OCI-LY7 (cell line): Measurements from ENCODE around the gene ADGRG3. TPM values are rescaled to one million over a fixed set of nuclear protein-coding genes. Genes with fewer than 3 reads are reported as not detected.

Experiments
- BruUV-seq: library from RNA; stranded (reverse); fragments of 400-500 nt; replicated peaks from 2 replicates; lab custom pipeline; 2021; lab: Mats Ljungman, UMichigan
- CTCF ChIA-PET: fragments of 300-600 bp; sonication (Branson Sonifier 250); formaldehyde crosslinking; loops from one replicate; lab custom pipeline; 2022; ENCODE audit warnings: antibody characterized with exemption; ENCODE audit not compliant: unreplicated experiment; lab: Charles Lee
- POLR2A ChIA-PET: fragments of 300-600 bp; sonication (Branson Sonifier 250); formaldehyde crosslinking; loops from one replicate; lab custom pipeline; 2022; ENCODE audit warnings: antibody characterized with exemption; lab: Charles Lee
- DNase-seq: peaks from one replicate; pipeline ENCODE4 v3.0.0-alpha.2; 2015; ENCODE audit warnings: low spot score
- H2AFZ ChIP-seq: fragments of 200-600 bp; sonication (generic), shearing (Covaris generic); 2 replicates; pipeline ENCODE4 v1.6.1; 2014; ENCODE audit warnings: mild to moderate bottlenecking, antibody characterized with exemption, low read length, moderate library complexity
- H3K27ac ChIP-seq: fragments of 200-600 bp; sonication (generic); 2 replicates; pipeline ENCODE4 v1.5.1; 2014; ENCODE audit warnings: mixed run types, low read depth, mild to moderate bottlenecking, moderate library complexity, low read length, inconsistent platforms; ENCODE audit not compliant: poor library complexity, severe bottlenecking
- H3K36me3 ChIP-seq: fragments of 200-600 bp; sonication (generic); 2 replicates; pipeline ENCODE4 v1.6.1; 2014; ENCODE audit warnings: mild to moderate bottlenecking, antibody characterized with exemption, low read length, moderate library complexity, mixed read lengths; ENCODE audit not compliant: insufficient read depth
- H3K4me1 ChIP-seq: fragments of 200-600 bp; sonication (generic); 2 replicates; pipeline ENCODE4 v1.5.1; 2014; ENCODE audit warnings: mild to moderate bottlenecking, low read length; ENCODE audit not compliant: insufficient read depth, poor library complexity, severe bottlenecking
- H3K4me2 ChIP-seq: fragments of 200-600 bp; sonication (generic); 2 replicates; pipeline ENCODE4 v1.6.1; 2014; ENCODE audit warnings: mild to moderate bottlenecking, low read length
- H3K4me3 ChIP-seq: fragments of 200-600 bp; sonication (generic); 2 replicates; pipeline ENCODE4 v1.5.1; 2014; ENCODE audit warnings: mild to moderate bottlenecking, low read depth, low read length; ENCODE audit not compliant: poor library complexity, severe bottlenecking
- H3K79me2 ChIP-seq: fragments of 200-600 bp; sonication (generic); 2 replicates; pipeline ENCODE4 v1.6.1; 2016; ENCODE audit warnings: low read depth, mild to moderate bottlenecking, low read length, moderate library complexity, mixed read lengths; ENCODE audit not compliant: insufficient read depth
- H3K9me2 ChIP-seq: fragments of 200-600 bp; sonication (generic); 2 replicates; pipeline ENCODE4 v1.6.1; 2016; ENCODE audit warnings: mild to moderate bottlenecking, low read length, mixed read lengths; ENCODE audit not compliant: insufficient read depth
- H3K9me3 ChIP-seq: fragments of 200-600 bp; sonication (generic); 2 replicates; pipeline ENCODE4 v1.6.1; 2014; ENCODE audit warnings: mild to moderate bottlenecking, mixed run types, low read length, mixed read lengths
- H4K20me1 ChIP-seq: fragments of 200-600 bp; sonication (generic); 2 replicates; pipeline ENCODE4 v1.6.1; 2014; ENCODE audit warnings: mild to moderate bottlenecking, antibody characterized with exemption, low read length, moderate library complexity, mixed read lengths; ENCODE audit not compliant: insufficient read depth
- EZH2phosphoT487 ChIP-seq: fragments of 200-600 bp; sonication (generic); IDR thresholded peaks from 2 replicates; pipeline ENCODE4 v1.6.1; 2018; ENCODE audit warnings: low read depth, borderline replicate concordance, mild to moderate bottlenecking, mixed run types, antibody characterized with exemption, low read length, moderate library complexity, mixed read lengths
- intact Hi-C: fragments of 100-400 bp; cut with micrococcal nuclease; formaldehyde crosslinking; loops from one replicate; pipeline ENCODE4 v1.10.0; 2022; ENCODE audit not compliant: unreplicated experiment
- total RNA-seq, 2 experiments: library from RNA; depleted of rRNA in 1 of 2; stranded (reverse); fragments of >200 nt in 1 of 2; shearing (Covaris generic) in 1 of 2; gene quantifications; 2 replicates each; pipeline ENCODE4 v1.2.3, GENCODE V29; 2014 to 2022
- TF ChIP-seq, protein P1 (sequence below): fragments of 200-600 bp; sonication (generic); conservative IDR thresholded peaks from 2 replicates; pipeline ENCODE4 v1.5.1; 2014; ENCODE audit warnings: mild to moderate bottlenecking, antibody characterized with exemption, low read length, moderate library complexity, mixed read lengths

Gene ADGRG3
- total RNA-seq, 2 experiments from 2014 or later, result not detected

DNA sequence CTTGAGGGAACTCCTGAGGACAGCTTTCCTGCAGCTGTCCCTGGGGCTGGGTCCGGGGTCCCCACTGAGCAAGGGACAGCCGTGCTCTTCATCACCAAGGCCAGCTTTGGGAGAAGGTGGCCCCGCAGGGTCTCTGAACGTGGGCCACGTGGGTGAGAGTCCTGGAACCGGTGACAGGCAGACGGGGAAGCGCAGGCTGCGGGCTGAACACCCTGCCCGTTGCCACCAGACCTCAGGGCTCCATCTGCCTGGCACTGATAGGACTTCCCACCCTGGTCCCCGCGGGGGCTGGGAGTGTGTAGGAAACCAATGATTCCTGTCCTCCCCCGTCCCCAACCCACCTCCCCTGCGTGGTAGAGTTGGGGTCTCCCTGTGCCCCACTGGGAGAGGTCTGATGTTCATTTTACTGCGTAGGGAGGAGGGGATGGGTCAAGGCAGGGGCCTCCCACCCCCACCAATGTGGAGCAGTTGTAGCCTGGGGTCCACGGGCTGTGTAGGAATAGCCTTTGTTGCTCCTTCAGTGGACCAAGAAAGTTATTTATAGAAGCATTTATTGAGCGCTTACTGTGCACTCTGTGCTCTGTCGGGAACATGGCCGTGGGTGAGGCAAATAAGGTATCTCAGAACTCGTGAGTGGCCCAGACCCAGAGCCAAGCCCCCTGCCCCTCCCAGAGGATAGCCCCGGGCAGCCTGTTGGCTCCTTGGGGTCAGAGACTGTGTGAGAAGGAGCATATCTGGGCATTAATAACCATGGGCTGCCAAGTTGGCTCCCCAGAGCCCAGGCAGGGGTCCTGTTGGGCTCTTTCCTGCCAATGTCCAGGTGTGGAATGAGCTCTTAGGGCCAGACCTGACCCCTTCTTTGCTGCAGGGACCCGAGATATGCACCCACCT lies 38.3 kb upstream of the ADGRG3 start:
- Histone ChIP-seq H3K4me2 (no peak overlapping the region), H2AFZ (no peak overlapping the region), H3K36me3 (no peaks in the 10 kb centered on the region), H3K4me1 (no peaks in the 10 kb centered on the region), H3K79me2 (no peaks in the 10 kb centered on the region), H3K9me3 (no peaks in the 10 kb centered on the region), H3K4me3 (no peak overlapping the region), H4K20me1 (no peaks in the 10 kb centered on the region), H3K27ac (no peak overlapping the region), H3K9me2 (no peaks in the 10 kb centered on the region)
- no TSS peak for BruUV-seq
- TF ChIP-seq, protein P1, sequence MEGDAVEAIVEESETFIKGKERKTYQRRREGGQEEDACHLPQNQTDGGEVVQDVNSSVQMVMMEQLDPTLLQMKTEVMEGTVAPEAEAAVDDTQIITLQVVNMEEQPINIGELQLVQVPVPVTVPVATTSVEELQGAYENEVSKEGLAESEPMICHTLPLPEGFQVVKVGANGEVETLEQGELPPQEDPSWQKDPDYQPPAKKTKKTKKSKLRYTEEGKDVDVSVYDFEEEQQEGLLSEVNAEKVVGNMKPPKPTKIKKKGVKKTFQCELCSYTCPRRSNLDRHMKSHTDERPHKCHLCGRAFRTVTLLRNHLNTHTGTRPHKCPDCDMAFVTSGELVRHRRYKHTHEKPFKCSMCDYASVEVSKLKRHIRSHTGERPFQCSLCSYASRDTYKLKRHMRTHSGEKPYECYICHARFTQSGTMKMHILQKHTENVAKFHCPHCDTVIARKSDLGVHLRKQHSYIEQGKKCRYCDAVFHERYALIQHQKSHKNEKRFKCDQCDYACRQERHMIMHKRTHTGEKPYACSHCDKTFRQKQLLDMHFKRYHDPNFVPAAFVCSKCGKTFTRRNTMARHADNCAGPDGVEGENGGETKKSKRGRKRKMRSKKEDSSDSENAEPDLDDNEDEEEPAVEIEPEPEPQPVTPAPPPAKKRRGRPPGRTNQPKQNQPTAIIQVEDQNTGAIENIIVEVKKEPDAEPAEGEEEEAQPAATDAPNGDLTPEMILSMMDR, result no peak
- TF ChIP-seq EZH2phosphoT487, result no peak
- ChIA-PET POLR2A (interaction anchor here (1.1 kb wide), 1 partner anchor 31 kb away, joined by 3 read pairs; no protein-coding TSS in a partner anchor), CTCF (no interaction called here)
- intact Hi-C loops, result no loop called here
- DNase-seq, result no peak

DNA sequence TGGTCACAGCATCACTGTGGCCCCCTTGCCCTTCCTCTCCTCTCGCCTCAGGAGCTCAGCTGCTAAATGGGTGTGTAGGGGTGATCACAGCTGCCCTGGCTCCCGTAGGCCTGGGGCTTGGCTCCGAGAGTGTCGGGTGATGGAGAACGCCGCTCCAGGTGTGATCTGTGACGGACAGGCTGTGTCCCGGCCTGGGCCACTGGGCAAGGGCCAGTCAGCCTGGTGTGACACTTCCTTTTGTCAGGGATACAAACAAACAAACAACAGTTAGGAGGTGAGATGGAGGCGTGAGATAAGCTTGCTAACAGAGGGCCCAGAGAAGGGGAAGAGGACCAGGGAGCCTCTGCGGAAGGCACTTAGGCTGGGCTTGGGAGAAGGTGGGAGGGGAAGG lies 37.7 kb upstream of the ADGRG3 start:
- H3K4me2 ChIP-seq, result no peak overlapping the region
- no peaks in the 10 kb centered on the region for H3K4me1 ChIP-seq
- H3K79me2 ChIP-seq, result no peaks in the 10 kb centered on the region
- H4K20me1 ChIP-seq, result no peaks in the 10 kb centered on the region
- TF ChIP-seq, protein P1, result no peak
- TF ChIP-seq EZH2phosphoT487, result no peak
- ChIA-PET CTCF (no interaction called here), POLR2A (interaction anchor here (1.1 kb wide), 1 partner anchor 31 kb away, joined by 3 read pairs; no protein-coding TSS in a partner anchor)
- H3K27ac ChIP-seq, result no peak overlapping the region
- H3K4me3 ChIP-seq, result no peak overlapping the region
- no peak overlapping the region for H2AFZ ChIP-seq
- DNase-seq, result no peak
- no peaks in the 10 kb centered on the region for H3K9me3 ChIP-seq
- BruUV-seq, result no TSS peak
- no peaks in the 10 kb centered on the region for H3K36me3 ChIP-seq
- intact Hi-C loops, result no loop called here
- H3K9me2 ChIP-seq, result no peaks in the 10 kb centered on the region
